RWPE2 (cell line): ENCODE results near the gene BRIP1.
"Not testable (repeated sequence)": the region's sequence is repeated elsewhere in the genome, so short reads cannot be mapped to it uniquely, and the experiment has no call there.

Source experiments
- ATAC-seq: fragments of 200-7000 bp; cut with Tn5 transposase; 3 replicates; pipeline ENCODE4 v1.9.1; 2021; ENCODE audit warnings: low read depth
- DNase-seq: peaks from one replicate; pipeline ENCODE4 v3.0.0-alpha.2; 2020; ENCODE audit warnings: low spot score
- H3K27ac ChIP-seq: fragments of 450-650 bp; 2 replicates; pipeline ENCODE4 v1.5.1; 2017; ENCODE audit warnings: mild to moderate bottlenecking; ENCODE audit not compliant: poor library complexity, severe bottlenecking
- H3K27me3 ChIP-seq: fragments of 250-450 bp; sonication (Bioruptor Pico); 2 replicates; pipeline ENCODE4 v1.5.1; 2021; ENCODE audit warnings: mild to moderate bottlenecking, moderate library complexity; ENCODE audit not compliant: insufficient read depth, poor library complexity, severe bottlenecking
- H3K36me3 ChIP-seq: fragments of 250-450 bp; sonication (Bioruptor Pico); 2 replicates; pipeline ENCODE4 v1.5.1; 2020; ENCODE audit warnings: low read depth, mild to moderate bottlenecking, moderate library complexity
- H3K4me1 ChIP-seq: fragments of 250-450 bp; sonication (Bioruptor Pico); 2 replicates; pipeline ENCODE4 v1.5.1; 2021; ENCODE audit warnings: mild to moderate bottlenecking, moderate library complexity; ENCODE audit not compliant: insufficient read depth, poor library complexity, severe bottlenecking
- H3K4me3 ChIP-seq: fragments of 250-450 bp; sonication (Bioruptor Pico); 2 replicates; pipeline ENCODE4 v1.5.1; 2021; ENCODE audit warnings: mild to moderate bottlenecking, moderate library complexity; ENCODE audit not compliant: severe bottlenecking
- H3K9me3 ChIP-seq: fragments of 250-450 bp; sonication (Bioruptor Pico); 2 replicates; pipeline ENCODE4 v1.5.1; 2021; ENCODE audit warnings: mild to moderate bottlenecking, moderate library complexity; ENCODE audit not compliant: severe bottlenecking
- CTCF ChIP-seq: fragments of 450-650 bp; IDR thresholded peaks from one replicate; pipeline ENCODE4 v1.5.1; 2017; ENCODE audit warnings: mild to moderate bottlenecking, moderate library complexity; ENCODE audit not compliant: poor library complexity, severe bottlenecking

BRIP1 gene

GRCh38 chr17:61822326-61823285 lies 40.7 kb downstream of the BRIP1 start:
- ATAC-seq, result no peak
- Histone ChIP-seq H3K9me3 (no peaks in the 10 kb centered on the region), H3K27ac (no peak overlapping the region), H3K36me3 (peaks cover 39% of the 10 kb centered on the region), H3K27me3 (no peaks in the 10 kb centered on the region), H3K4me1 (no peaks in the 10 kb centered on the region), H3K4me3 (no peak overlapping the region)
- TF ChIP-seq CTCF, result no peak
- DNase-seq, result no peak

- Histone ChIP-seq H3K36me3 (peaks cover 47% of the 10 kb centered on the region), H3K27me3 (no peaks in the 10 kb centered on the region), H3K4me3 (no peak overlapping the region), H3K4me1 (no peaks in the 10 kb centered on the region), H3K27ac (no peak overlapping the region), H3K9me3 (no peaks in the 10 kb centered on the region)
- ATAC-seq (no peak), DNase-seq (no peak)
- TF ChIP-seq CTCF, result no peak
Observed at GRCh38 chr17:61821655-61822054, 41.7 kb downstream of the BRIP1 start.

- not testable (repeated sequence) for H3K4me1 ChIP-seq, DNase-seq, H3K27me3 ChIP-seq, H3K27ac ChIP-seq, H3K4me3 ChIP-seq, H3K9me3 ChIP-seq, ATAC-seq
- peaks cover 54% of the 10 kb centered on the region for H3K36me3 ChIP-seq
Observed at GRCh38 chr17:61819265-61819664, 44.1 kb downstream of the BRIP1 start.

GRCh38 chr17:61818225-61818624 lies 45.1 kb downstream of the BRIP1 start:
- Histone ChIP-seq H3K4me3 (no peak overlapping the region), H3K36me3 (peaks cover 58% of the 10 kb centered on the region), H3K27me3 (no peaks in the 10 kb centered on the region), H3K9me3 (no peaks in the 10 kb centered on the region), H3K27ac (no peak overlapping the region), H3K4me1 (no peaks in the 10 kb centered on the region)
- DNase-seq (no peak), ATAC-seq (no peak)
- no peak for TF ChIP-seq CTCF

- Histone ChIP-seq H3K27me3 (no peaks in the 10 kb centered on the region), H3K9me3 (no peaks in the 10 kb centered on the region), H3K4me1 (no peaks in the 10 kb centered on the region), H3K36me3 (peaks cover 56% of the 10 kb centered on the region), H3K27ac (no peak overlapping the region), H3K4me3 (no peak overlapping the region)
- TF ChIP-seq CTCF, result no peak
- DNase-seq, result no peak
- no peak for ATAC-seq
Observed at GRCh38 chr17:61817452-61817851, 45.9 kb downstream of the BRIP1 start.
